Activated CD4-positive, alpha-beta T cell treated with anti-CD3 and anti-CD28 coated beads, Interleukin-10, Interleukin-2, amounts not matched to agents 100 ng/mL and 50 ng/mL, durations not matched to agents 16 hours and 8 hours (primary cell): ENCODE measurements around the gene NHSL1.

Source experiments
- DNase-seq: peaks from one replicate; pipeline ENCODE4 v3.0.0-alpha.2; 2020

NHSL1 gene

GRCh38 chr6:138492113-138492512 lies 7.2 kb downstream of the NHSL1 start:
- no peak for DNase-seq

- DNase-seq, result no peak
Measured at GRCh38 chr6:138491017-138491416, 8.3 kb downstream of the NHSL1 start.

GRCh38 chr6:138489846-138490245 lies 9.4 kb downstream of the NHSL1 start:
- DNase-seq, result no peak

- no peak for DNase-seq
Measured at GRCh38 chr6:138487102-138487604, 12.1 kb downstream of the NHSL1 start.

- no peak for DNase-seq
Measured at GRCh38 chr6:138486249-138487101, 12.8 kb downstream of the NHSL1 start.

- no peak for DNase-seq
Measured at GRCh38 chr6:138485586-138486248, 13.6 kb downstream of the NHSL1 start.

- no peak for DNase-seq
Measured at GRCh38 chr6:138485005-138485545, 14.2 kb downstream of the NHSL1 start.

GRCh38 chr6:138484018-138484731 lies 15.1 kb downstream of the NHSL1 start:
- no peak for DNase-seq

- DNase-seq, result no peak
Measured at GRCh38 chr6:138482816-138483215, 16.5 kb downstream of the NHSL1 start.

- no peak for DNase-seq
Measured at GRCh38 chr6:138480279-138480949, 18.9 kb downstream of the NHSL1 start.

GRCh38 chr6:138477913-138478539 lies 21.3 kb downstream of the NHSL1 start:
- no peak for DNase-seq

GRCh38 chr6:138476116-138476515 lies 23.2 kb downstream of the NHSL1 start:
- DNase-seq, result no peak

- no peak for DNase-seq
Measured at GRCh38 chr6:138473144-138473543, 26.1 kb downstream of the NHSL1 start.

- DNase-seq, result no peak
Measured at GRCh38 chr6:138468320-138469015, 30.8 kb downstream of the NHSL1 start.

GRCh38 chr6:138467901-138468300 lies 31.4 kb downstream of the NHSL1 start:
- no peak for DNase-seq

GRCh38 chr6:138465007-138465645 lies 34.2 kb downstream of the NHSL1 start:
- DNase-seq, result peak; percentile 46

GRCh38 chr6:138464085-138464484 lies 35.2 kb downstream of the NHSL1 start:
- no peak for DNase-seq

GRCh38 chr6:138461647-138462046 lies 37.6 kb downstream of the NHSL1 start:
- DNase-seq, result no peak

GRCh38 chr6:138456401-138456790 lies 42.9 kb downstream of the NHSL1 start:
- DNase-seq, result no peak

- DNase-seq, result peak; percentile 68
Measured at GRCh38 chr6:138455746-138456400, 43.4 kb downstream of the NHSL1 start.
